Parathyroid adenoma (tissue), 2 donors: ENCODE measurements around the gene PPP2R5C.

Experiments
- H2AFZ ChIP-seq: fragments of 300-600 bp; sonication (generic); one replicate; pipeline ENCODE4 v1.7.0; 2017; ENCODE audit warnings: antibody characterized with exemption, mild to moderate bottlenecking
- H3K27ac ChIP-seq: fragments of 300-600 bp; sonication (generic); one replicate; pipeline ENCODE4 v1.7.0; 2017
- H3K27me3 ChIP-seq: fragments of 300-600 bp; sonication (generic); one replicate; pipeline ENCODE4 v1.7.0; 2017; ENCODE audit warnings: low read length; ENCODE audit not compliant: control insufficient read depth, insufficient read depth
- H3K36me3 ChIP-seq: fragments of 300-600 bp; sonication (generic); one replicate; pipeline ENCODE4 v1.7.0; 2017; ENCODE audit warnings: low read length; ENCODE audit not compliant: control insufficient read depth, insufficient read depth
- H3K4me1 ChIP-seq: fragments of 300-600 bp; sonication (generic); one replicate; pipeline ENCODE4 v1.7.0; 2017; ENCODE audit warnings: control low read depth
- H3K4me2 ChIP-seq: fragments of 300-600 bp; sonication (generic); one replicate; pipeline ENCODE4 v1.7.0; 2017; ENCODE audit warnings: low read length
- H3K4me3 ChIP-seq: fragments of 300-600 bp; sonication (generic); one replicate; pipeline ENCODE4 v1.7.0; 2017; ENCODE audit warnings: low read depth, low read length
- H3K79me2 ChIP-seq: fragments of 300-600 bp; sonication (generic); one replicate; pipeline ENCODE4 v1.7.0; 2017; ENCODE audit warnings: control low read depth
- H3K9ac ChIP-seq: fragments of 300-600 bp; sonication (generic); one replicate; pipeline ENCODE4 v1.7.0; 2017; ENCODE audit warnings: mild to moderate bottlenecking
- H3K9me3 ChIP-seq: fragments of 300-600 bp; sonication (generic); one replicate; pipeline ENCODE4 v1.7.0; 2017; ENCODE audit warnings: low read length; ENCODE audit not compliant: control insufficient read depth
- TF ChIP-seq, protein P1 (sequence below): fragments of 300-600 bp; sonication (generic); IDR thresholded peaks from one replicate; pipeline ENCODE4 v1.7.0; 2017; ENCODE audit warnings: antibody characterized with exemption, mild to moderate bottlenecking
- donor health status: primary hyperparathyroidism.

PPP2R5C gene

DNA sequence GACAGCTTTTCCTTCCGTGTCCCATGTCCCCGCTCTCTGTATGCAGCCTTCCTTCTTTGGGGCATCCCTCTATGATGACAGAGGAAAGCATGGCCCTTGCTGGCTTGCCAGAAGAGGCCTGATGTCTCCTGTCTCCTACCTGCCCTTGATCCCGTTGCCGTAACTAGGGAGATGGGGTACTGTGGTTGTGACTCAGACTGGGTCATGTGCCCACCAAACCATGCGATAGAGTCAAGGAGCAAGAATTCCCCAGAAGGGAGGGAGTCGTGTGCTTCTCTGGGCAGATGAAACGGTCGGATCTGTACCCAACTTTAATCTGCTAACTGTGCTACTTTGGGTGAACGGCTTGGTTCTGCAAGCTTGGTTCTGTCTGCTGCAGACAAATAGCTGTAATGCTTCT lies 103.8 kb downstream of the PPP2R5C start:
- TF ChIP-seq, protein P1, sequence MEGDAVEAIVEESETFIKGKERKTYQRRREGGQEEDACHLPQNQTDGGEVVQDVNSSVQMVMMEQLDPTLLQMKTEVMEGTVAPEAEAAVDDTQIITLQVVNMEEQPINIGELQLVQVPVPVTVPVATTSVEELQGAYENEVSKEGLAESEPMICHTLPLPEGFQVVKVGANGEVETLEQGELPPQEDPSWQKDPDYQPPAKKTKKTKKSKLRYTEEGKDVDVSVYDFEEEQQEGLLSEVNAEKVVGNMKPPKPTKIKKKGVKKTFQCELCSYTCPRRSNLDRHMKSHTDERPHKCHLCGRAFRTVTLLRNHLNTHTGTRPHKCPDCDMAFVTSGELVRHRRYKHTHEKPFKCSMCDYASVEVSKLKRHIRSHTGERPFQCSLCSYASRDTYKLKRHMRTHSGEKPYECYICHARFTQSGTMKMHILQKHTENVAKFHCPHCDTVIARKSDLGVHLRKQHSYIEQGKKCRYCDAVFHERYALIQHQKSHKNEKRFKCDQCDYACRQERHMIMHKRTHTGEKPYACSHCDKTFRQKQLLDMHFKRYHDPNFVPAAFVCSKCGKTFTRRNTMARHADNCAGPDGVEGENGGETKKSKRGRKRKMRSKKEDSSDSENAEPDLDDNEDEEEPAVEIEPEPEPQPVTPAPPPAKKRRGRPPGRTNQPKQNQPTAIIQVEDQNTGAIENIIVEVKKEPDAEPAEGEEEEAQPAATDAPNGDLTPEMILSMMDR = no peak
- Histone ChIP-seq H3K4me2 (no peak overlapping the region), H3K9ac (no peak overlapping the region), H3K4me1 (no peaks in the 10 kb centered on the region), H2AFZ (no peak overlapping the region), H3K9me3 (no peaks in the 10 kb centered on the region), H3K27ac (no peak overlapping the region), H3K27me3 (no peaks in the 10 kb centered on the region), H3K79me2 (peaks cover 65% of the 10 kb centered on the region), H3K4me3 (no peak overlapping the region), H3K36me3 (no peaks in the 10 kb centered on the region)

DNA sequence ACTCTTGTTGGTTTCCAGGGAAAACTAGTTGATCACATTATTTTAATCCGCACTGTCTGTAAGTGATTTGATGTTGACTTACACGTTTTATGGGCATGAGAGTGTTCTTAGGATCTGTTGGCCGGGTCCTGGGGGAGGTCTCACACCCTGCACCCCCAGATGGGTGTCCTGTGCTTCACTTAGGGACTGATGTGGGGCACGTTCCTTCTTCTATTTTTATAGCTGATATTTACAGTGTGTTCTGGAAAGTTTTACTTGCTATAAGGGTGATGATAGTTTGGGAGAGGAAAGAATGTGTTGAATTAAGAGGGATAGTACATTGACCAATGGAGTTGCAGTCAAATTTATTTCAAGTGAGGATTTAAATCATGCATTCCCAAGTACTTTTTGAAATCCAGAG lies 106.3 kb downstream of the PPP2R5C start:
- Histone ChIP-seq H3K27ac (no peak overlapping the region), H2AFZ (no peak overlapping the region), H3K36me3 (no peaks in the 10 kb centered on the region), H3K9ac (no peak overlapping the region), H3K4me2 (no peak overlapping the region), H3K4me1 (no peaks in the 10 kb centered on the region), H3K27me3 (no peaks in the 10 kb centered on the region), H3K9me3 (no peaks in the 10 kb centered on the region), H3K4me3 (no peak overlapping the region), H3K79me2 (peaks cover 58% of the 10 kb centered on the region)
- TF ChIP-seq, protein P1 = no peak

DNA sequence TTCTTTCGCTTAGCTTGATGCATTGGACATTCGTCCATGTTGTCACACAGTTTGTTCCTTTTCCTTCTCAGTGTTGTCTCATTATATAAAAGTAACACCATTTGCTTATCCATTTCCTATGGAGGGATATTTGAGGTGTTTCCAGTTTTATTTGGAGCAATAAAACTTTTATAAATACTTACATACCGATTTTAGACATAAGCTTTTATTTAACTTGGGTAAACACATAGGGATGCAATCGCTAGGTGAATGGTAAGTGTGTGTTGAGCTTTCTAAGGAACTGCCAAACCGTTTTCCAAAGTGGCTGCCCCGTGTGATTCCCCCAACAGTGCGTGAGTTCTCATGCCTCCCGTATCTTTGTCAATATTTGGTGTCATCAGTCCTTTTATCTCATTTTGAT lies 107.7 kb downstream of the PPP2R5C start:
- Histone ChIP-seq H3K9ac (no peak overlapping the region), H3K27ac (no peak overlapping the region), H3K4me3 (no peak overlapping the region), H3K79me2 (peaks cover 51% of the 10 kb centered on the region), H3K4me2 (no peak overlapping the region), H3K36me3 (no peaks in the 10 kb centered on the region), H2AFZ (no peak overlapping the region), H3K4me1 (no peaks in the 10 kb centered on the region), H3K27me3 (no peaks in the 10 kb centered on the region), H3K9me3 (no peaks in the 10 kb centered on the region)
- TF ChIP-seq, protein P1 = no peak

DNA sequence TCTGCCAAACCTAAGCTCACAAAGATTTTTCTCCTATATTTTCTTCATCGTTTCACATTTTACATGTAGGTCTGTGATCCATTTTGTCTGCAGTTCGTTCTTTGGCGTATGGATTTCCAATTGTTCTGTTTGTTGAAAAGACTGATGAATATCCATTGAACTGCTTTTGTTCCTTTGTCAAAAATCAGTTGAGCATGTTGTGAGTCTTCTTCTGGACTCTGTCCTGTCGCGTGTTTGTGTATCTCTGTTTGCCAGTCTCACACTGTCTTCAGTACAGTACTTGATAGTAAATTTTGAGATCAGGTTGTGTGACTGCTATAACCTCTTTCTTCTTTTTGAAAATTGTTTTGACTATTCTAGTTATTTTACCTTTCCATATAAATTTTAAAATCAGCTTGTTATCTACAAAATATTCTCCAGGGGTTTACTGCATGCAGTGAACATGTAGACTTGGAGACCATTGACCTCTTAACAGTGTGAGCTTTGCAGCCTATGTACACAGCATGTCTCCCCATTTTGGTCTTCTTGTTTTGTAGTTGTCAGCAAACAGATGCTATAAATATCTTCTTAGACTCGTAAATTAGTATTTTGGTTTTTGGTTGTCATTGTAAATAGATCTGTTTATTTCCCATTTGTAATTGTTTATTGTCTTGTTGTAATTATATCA lies 108.9 kb downstream of the PPP2R5C start:
- TF ChIP-seq, protein P1 = no peak
- no peaks in the 10 kb centered on the region for H3K9me3 ChIP-seq
- H3K36me3 ChIP-seq = no peaks in the 10 kb centered on the region
- H3K27ac ChIP-seq = no peak overlapping the region
- H3K79me2 ChIP-seq = peaks cover 46% of the 10 kb centered on the region
- H3K4me2 ChIP-seq = no peak overlapping the region
- H3K4me3 ChIP-seq = no peak overlapping the region
- no peak overlapping the region for H3K9ac ChIP-seq
- H2AFZ ChIP-seq = no peak overlapping the region
- H3K4me1 ChIP-seq = no peaks in the 10 kb centered on the region
- H3K27me3 ChIP-seq = no peaks in the 10 kb centered on the region

DNA sequence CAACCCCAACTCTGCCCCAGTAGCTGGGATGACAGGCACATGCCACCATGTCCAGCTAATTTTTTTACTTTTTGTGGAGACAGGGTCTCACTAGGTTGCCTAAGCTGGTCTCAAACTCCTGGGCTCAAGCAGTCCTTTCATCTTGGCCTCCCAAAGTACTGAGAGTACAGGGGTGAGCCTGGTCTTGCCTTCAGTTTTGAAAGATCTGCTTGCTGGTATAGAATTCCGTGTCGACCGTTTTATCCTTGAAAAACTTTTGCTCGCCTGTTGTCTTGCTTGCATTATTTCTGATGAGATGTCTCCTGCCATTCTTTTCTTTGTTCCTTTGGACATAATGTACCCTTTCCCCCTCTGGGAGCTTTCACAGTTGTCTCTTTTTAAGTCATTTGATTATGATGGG lies 110.8 kb downstream of the PPP2R5C start:
- H3K27me3 ChIP-seq = no peaks in the 10 kb centered on the region
- H3K9ac ChIP-seq = no peak overlapping the region
- H2AFZ ChIP-seq = no peak overlapping the region
- no peaks in the 10 kb centered on the region for H3K4me1 ChIP-seq
- H3K9me3 ChIP-seq = no peaks in the 10 kb centered on the region
- H3K36me3 ChIP-seq = no peaks in the 10 kb centered on the region
- no peak overlapping the region for H3K4me2 ChIP-seq
- TF ChIP-seq, protein P1 = no peak
- H3K4me3 ChIP-seq = no peak overlapping the region
- H3K27ac ChIP-seq = no peak overlapping the region
- H3K79me2 ChIP-seq = peaks cover 51% of the 10 kb centered on the region
